ENCODE measurements around the gene MRPL50. TPM values are rescaled to one million over a fixed set of nuclear protein-coding genes. Genes with fewer than 3 reads are reported as not detected.

The MRPL50 gene
- total RNA-seq, 1 experiment from 2014 or later, result 11.9 TPM

- no peaks in the 10 kb centered on the region for H3K36me3 ChIP-seq (ENCODE audit: low read depth)
- H3K27ac ChIP-seq, result no peak overlapping the region
- POLR2A ChIA-PET (ENCODE audit: unreplicated experiment), result no interaction called here
- H2AFZ ChIP-seq, result no peak overlapping the region
- H3K27me3 ChIP-seq (ENCODE audit: insufficient read depth, low read depth), result peaks cover 17% of the 10 kb centered on the region; the same call in 1 of the 2 replicates
- no peaks in the 10 kb centered on the region for H3K9me3 ChIP-seq (ENCODE audit: insufficient read depth, low read depth)
- no peaks in the 10 kb centered on the region for H3K4me1 ChIP-seq (replicated peaks; ENCODE audit: insufficient read depth)
- TF ChIP-seq, protein P1, sequence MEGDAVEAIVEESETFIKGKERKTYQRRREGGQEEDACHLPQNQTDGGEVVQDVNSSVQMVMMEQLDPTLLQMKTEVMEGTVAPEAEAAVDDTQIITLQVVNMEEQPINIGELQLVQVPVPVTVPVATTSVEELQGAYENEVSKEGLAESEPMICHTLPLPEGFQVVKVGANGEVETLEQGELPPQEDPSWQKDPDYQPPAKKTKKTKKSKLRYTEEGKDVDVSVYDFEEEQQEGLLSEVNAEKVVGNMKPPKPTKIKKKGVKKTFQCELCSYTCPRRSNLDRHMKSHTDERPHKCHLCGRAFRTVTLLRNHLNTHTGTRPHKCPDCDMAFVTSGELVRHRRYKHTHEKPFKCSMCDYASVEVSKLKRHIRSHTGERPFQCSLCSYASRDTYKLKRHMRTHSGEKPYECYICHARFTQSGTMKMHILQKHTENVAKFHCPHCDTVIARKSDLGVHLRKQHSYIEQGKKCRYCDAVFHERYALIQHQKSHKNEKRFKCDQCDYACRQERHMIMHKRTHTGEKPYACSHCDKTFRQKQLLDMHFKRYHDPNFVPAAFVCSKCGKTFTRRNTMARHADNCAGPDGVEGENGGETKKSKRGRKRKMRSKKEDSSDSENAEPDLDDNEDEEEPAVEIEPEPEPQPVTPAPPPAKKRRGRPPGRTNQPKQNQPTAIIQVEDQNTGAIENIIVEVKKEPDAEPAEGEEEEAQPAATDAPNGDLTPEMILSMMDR (conservative IDR thresholded peaks at IDR 0.05), result no peak
- H3F3A ChIP-seq (ENCODE audit: insufficient read depth, low read depth), result no peaks in the 10 kb centered on the region
- no peaks in the 10 kb centered on the region; the same call in 1 of the 2 replicates for H4K20me1 ChIP-seq (ENCODE audit: insufficient read depth)
- CTCF ChIA-PET, result no interaction called here
- DNase-seq, result no peak
- no peak overlapping the region for H3K4me2 ChIP-seq
- H3K4me3 ChIP-seq, result no peak overlapping the region
- H3K79me2 ChIP-seq (ENCODE audit: low read depth), result no peaks in the 10 kb centered on the region
- BruUV-seq (replicated peaks), result no TSS peak
- no peaks in the 10 kb centered on the region for H3K9me2 ChIP-seq (ENCODE audit: insufficient read depth)
- intact Hi-C loops (cut with micrococcal nuclease; ENCODE audit: unreplicated experiment), result no loop called here
Observed at GRCh38 chr9:101443364-101443771, 45.0 kb upstream of the MRPL50 start.

GRCh38 chr9:101442736-101443135 lies 44.3 kb upstream of the MRPL50 start:
- H3K27me3 ChIP-seq (ENCODE audit: insufficient read depth, low read depth), result peaks cover 17% of the 10 kb centered on the region; the same call in 1 of the 2 replicates
- TF ChIP-seq, protein P1 (conservative IDR thresholded peaks at IDR 0.05), result no peak
- TF ChIP-seq EZH2 (IDR thresholded peaks at IDR 0.05; ENCODE audit: low read depth), result no peak
- H3K4me1 ChIP-seq (replicated peaks; ENCODE audit: insufficient read depth), result no peaks in the 10 kb centered on the region
- no TSS peak for BruUV-seq (replicated peaks)
- H3K9me2 ChIP-seq (ENCODE audit: insufficient read depth), result no peaks in the 10 kb centered on the region
- no peak overlapping the region for H3K4me2 ChIP-seq
- DNase-seq, result no peak
- no peak overlapping the region for H2AFZ ChIP-seq
- intact Hi-C loops (cut with micrococcal nuclease; ENCODE audit: unreplicated experiment), result no loop called here
- no peaks in the 10 kb centered on the region for H3K36me3 ChIP-seq (ENCODE audit: low read depth)
- no peaks in the 10 kb centered on the region for H3K79me2 ChIP-seq (ENCODE audit: low read depth)
- H3K27ac ChIP-seq, result no peak overlapping the region
- ChIA-PET CTCF (no interaction called here), POLR2A (ENCODE audit: unreplicated experiment) (no interaction called here)
- no peak overlapping the region for H3K4me3 ChIP-seq
- no peaks in the 10 kb centered on the region for H3K9me3 ChIP-seq (ENCODE audit: insufficient read depth, low read depth)
- H3F3A ChIP-seq (ENCODE audit: insufficient read depth, low read depth), result no peaks in the 10 kb centered on the region
- H4K20me1 ChIP-seq (ENCODE audit: insufficient read depth), result no peaks in the 10 kb centered on the region

DNA sequence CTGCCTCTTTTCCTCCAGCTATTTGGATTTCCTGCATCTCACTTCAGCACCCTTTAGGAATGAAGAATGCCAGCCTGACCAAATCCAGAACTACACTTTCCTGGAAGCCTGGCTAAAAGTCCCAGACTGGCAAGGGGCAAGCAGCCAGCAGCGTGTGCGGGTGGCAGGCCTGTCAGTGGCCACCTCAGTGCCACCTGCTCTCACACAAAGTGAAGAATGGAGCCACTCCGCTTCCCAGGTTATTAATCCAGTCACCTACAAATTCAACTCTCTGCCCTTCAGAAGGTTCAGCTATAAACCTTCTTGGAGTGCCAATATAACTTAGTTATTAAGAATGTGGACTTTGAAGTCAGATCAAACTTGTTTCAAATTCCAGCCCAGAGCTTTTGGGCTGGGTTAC lies 43.9 kb upstream of the MRPL50 start:
- DNase-seq, result no peak
- Histone ChIP-seq H3K79me2 (ENCODE audit: low read depth) (no peaks in the 10 kb centered on the region), H3K27ac (no peak overlapping the region), H3K27me3 (ENCODE audit: insufficient read depth, low read depth) (peaks cover 17% of the 10 kb centered on the region; the same call in 1 of the 2 replicates), H2AFZ (no peak overlapping the region), H3K9me2 (ENCODE audit: insufficient read depth) (no peaks in the 10 kb centered on the region), H3K36me3 (ENCODE audit: low read depth) (no peaks in the 10 kb centered on the region), H3F3A (ENCODE audit: insufficient read depth, low read depth) (no peaks in the 10 kb centered on the region), H3K4me2 (no peak overlapping the region), H3K4me1 (replicated peaks; ENCODE audit: insufficient read depth) (no peaks in the 10 kb centered on the region), H4K20me1 (ENCODE audit: insufficient read depth) (no peaks in the 10 kb centered on the region), H3K4me3 (no peak overlapping the region), H3K9me3 (ENCODE audit: insufficient read depth, low read depth) (no peaks in the 10 kb centered on the region)
- ChIA-PET CTCF (no interaction called here), POLR2A (ENCODE audit: unreplicated experiment) (no interaction called here)
- BruUV-seq (replicated peaks), result no TSS peak
- TF ChIP-seq EZH2 (IDR thresholded peaks at IDR 0.05; ENCODE audit: low read depth), result no peak
- TF ChIP-seq, protein P1 (conservative IDR thresholded peaks at IDR 0.05), result no peak
- intact Hi-C loops (cut with micrococcal nuclease; ENCODE audit: unreplicated experiment), result no loop called here

All from PC-9 (cell line).